IMR-90 (cell line): ENCODE results near the gene UNC50. TPM values are rescaled to one million over a fixed set of nuclear protein-coding genes. Genes with fewer than 3 reads are reported as not detected.

Experiments used
- ATAC-seq: fragments of 200-7000 bp; cut with Tn5 transposase; 2 replicates; pipeline ENCODE4 v1.9.1; 2020; ENCODE audit warnings: low read depth, mild to moderate bottlenecking, moderate library complexity
- BruUV-seq: library from RNA; stranded (reverse); fragments of 400-500 nt; replicated peaks from 2 replicates; lab custom pipeline; 2021; lab: Mats Ljungman, UMichigan
- CTCF ChIA-PET: fragments of 300-600 bp; formaldehyde crosslinking; extraction: SDS; loops from one replicate; lab custom pipeline; 2021; ENCODE audit warnings: antibody characterized with exemption; lab: Yijun Ruan, JAX
- POLR2A ChIA-PET: fragments of 300-600 bp; sonication (Branson Sonifier 250); formaldehyde crosslinking; loops from one replicate; lab custom pipeline; 2022; ENCODE audit warnings: antibody characterized with exemption; ENCODE audit not compliant: unreplicated experiment; lab: Charles Lee
- DNase-seq: peaks from one replicate; pipeline ENCODE4 v3.0.0; 2013
- H2AFZ ChIP-seq: replicated peaks from 2 replicates; pipeline ENCODE3; 2013; ENCODE audit warnings: low read length, mild to moderate bottlenecking; ENCODE audit not compliant: poor library complexity
- H2AK5ac ChIP-seq: 2 replicates; pipeline ENCODE4 v1.6.1; 2013; ENCODE audit warnings: low read depth, low read length, inconsistent platforms
- H2AK9ac ChIP-seq: replicated peaks from 2 replicates; pipeline ENCODE3; 2013; ENCODE audit warnings: mild to moderate bottlenecking, low read depth, low read length, moderate library complexity; ENCODE audit not compliant: poor library complexity
- H2BK120ac ChIP-seq: 2 replicates; pipeline ENCODE4 v1.6.1; 2013; ENCODE audit warnings: low read depth, low read length, inconsistent platforms
- H2BK15ac ChIP-seq: 3 replicates; pipeline ENCODE4 v1.6.1; 2013; ENCODE audit warnings: low read depth, low read length, inconsistent platforms
- H2BK20ac ChIP-seq: 2 replicates; pipeline ENCODE4 v1.6.1; 2013; ENCODE audit warnings: low read depth, mild to moderate bottlenecking, inconsistent platforms, low read length, moderate library complexity
- H2BK5ac ChIP-seq: 2 replicates; pipeline ENCODE4 v1.6.1; 2013; ENCODE audit warnings: mild to moderate bottlenecking, low read depth, low read length, inconsistent platforms; ENCODE audit not compliant: poor library complexity, severe bottlenecking
- H3K14ac ChIP-seq: replicated peaks from 2 replicates; pipeline ENCODE4 v1.6.1; 2013; ENCODE audit warnings: low read depth, low read length, inconsistent platforms
- H3K18ac ChIP-seq: 2 replicates; pipeline ENCODE4 v1.6.1; 2013; ENCODE audit warnings: low read depth, low read length, control low read depth
- H3K23ac ChIP-seq: 2 replicates; pipeline ENCODE4 v1.6.1; 2013; ENCODE audit warnings: low read depth, low read length, inconsistent platforms
- H3K27ac ChIP-seq: 2 replicates; pipeline ENCODE4 v1.5.1; 2013; ENCODE audit warnings: mild to moderate bottlenecking, control low read depth, low read length; ENCODE audit not compliant: insufficient read depth
- H3K27me3 ChIP-seq: 2 replicates; pipeline ENCODE4 v1.6.1; 2013; ENCODE audit warnings: low read length; ENCODE audit not compliant: control insufficient read depth, insufficient read depth
- H3K36me3 ChIP-seq: 2 replicates; pipeline ENCODE4 v1.6.1; 2013; ENCODE audit warnings: low read length, mixed read lengths; ENCODE audit not compliant: control insufficient read depth, insufficient read depth
- H3K4ac ChIP-seq: 2 replicates; pipeline ENCODE4 v1.6.1; 2013; ENCODE audit warnings: low read depth, low read length, inconsistent platforms
- H3K4me1 ChIP-seq: 2 replicates; pipeline ENCODE4 v1.6.1; 2013; ENCODE audit warnings: low read length, mixed read lengths; ENCODE audit not compliant: control insufficient read depth, insufficient read depth
- H3K4me2 ChIP-seq: 2 replicates; pipeline ENCODE4 v1.6.1; 2013; ENCODE audit warnings: low read depth, mild to moderate bottlenecking, control low read depth, low read length, moderate library complexity
- H3K4me3 ChIP-seq: 2 replicates; pipeline ENCODE4 v1.5.1; 2013; ENCODE audit warnings: low read depth, mild to moderate bottlenecking, control low read depth, low read length, moderate library complexity; ENCODE audit not compliant: insufficient read depth
- H3K56ac ChIP-seq: 2 replicates; pipeline ENCODE4 v1.6.1; 2013; ENCODE audit warnings: low read length, inconsistent platforms; ENCODE audit not compliant: insufficient read depth; ENCODE audit errors: extremely low read depth
- H3K79me1 ChIP-seq, 2 experiments: 2 replicates each; pipeline ENCODE4 v1.6.1; 2013; ENCODE audit warnings: low read length in 2 of 2, inconsistent platforms in 1 of 2, low read depth in 1 of 2
- H3K9ac ChIP-seq: 2 replicates; pipeline ENCODE4 v1.6.1; 2013; ENCODE audit warnings: low read depth, low read length, control low read depth
- H3K9me1 ChIP-seq: 2 replicates; pipeline ENCODE4 v1.6.1; 2013; ENCODE audit warnings: low read length, inconsistent platforms; ENCODE audit not compliant: insufficient read depth
- H3K9me3 ChIP-seq: 2 replicates; pipeline ENCODE4 v1.6.1; 2013; ENCODE audit warnings: low read length; ENCODE audit not compliant: control insufficient read depth, insufficient read depth
- H4K20me1 ChIP-seq: 2 replicates; pipeline ENCODE4 v1.6.1; 2013; ENCODE audit warnings: low read length, inconsistent platforms; ENCODE audit not compliant: insufficient read depth
- H4K5ac ChIP-seq: 2 replicates; pipeline ENCODE4 v1.6.1; 2013; ENCODE audit warnings: mild to moderate bottlenecking, low read depth, low read length, control low read depth
- H4K8ac ChIP-seq, 2 experiments: 2 replicates each; pipeline ENCODE4 v1.6.1; 2013; ENCODE audit warnings: low read depth in 2 of 2, low read length in 2 of 2, control low read depth in 1 of 2, inconsistent platforms in 1 of 2
- H4K91ac ChIP-seq: 2 replicates; pipeline ENCODE4 v1.6.1; 2013; ENCODE audit warnings: low read depth, low read length, inconsistent platforms; ENCODE audit not compliant: insufficient read depth
- BHLHE40 ChIP-seq: fragments of 150-350 bp; IDR thresholded peaks from 2 replicates; pipeline ENCODE4 v1.6.1; 2016; ENCODE audit warnings: mild to moderate bottlenecking, low read depth, low read length
- CEBPB ChIP-seq: IDR thresholded peaks from 2 replicates; pipeline ENCODE4 v1.6.1; 2012; ENCODE audit warnings: low read depth, low read length, improper control_type of control experiment
- CHD1 ChIP-seq: IDR thresholded peaks from 2 replicates; pipeline ENCODE4 v1.6.1; 2012; ENCODE audit warnings: low read depth, low read length, improper control_type of control experiment
- CTCF ChIP-seq: conservative IDR thresholded peaks from 2 replicates; pipeline ENCODE4 v1.5.1; 2012; ENCODE audit warnings: mild to moderate bottlenecking, low read depth, low read length, improper control_type of control experiment
- ELK1 ChIP-seq: fragments of 150-350 bp; IDR thresholded peaks from 2 replicates; pipeline ENCODE4 v1.6.1; 2016; ENCODE audit warnings: low read depth, mild to moderate bottlenecking, low read length, moderate library complexity, borderline replicate concordance
- FOS ChIP-seq: fragments of 150-350 bp; IDR thresholded peaks from 2 replicates; pipeline ENCODE4 v1.6.1; 2016; ENCODE audit warnings: low read depth, low read length
- MAFK ChIP-seq: IDR thresholded peaks from 2 replicates; pipeline ENCODE4 v1.6.1; 2012; ENCODE audit warnings: low read depth, low read length, improper control_type of control experiment
- MAZ ChIP-seq: IDR thresholded peaks from 2 replicates; pipeline ENCODE4 v1.6.1; 2012; ENCODE audit warnings: low read depth, mild to moderate bottlenecking, low read length, improper control_type of control experiment, moderate library complexity, borderline replicate concordance
- MXI1 ChIP-seq: IDR thresholded peaks from 2 replicates; pipeline ENCODE4 v1.6.1; 2012; ENCODE audit warnings: low read depth, mild to moderate bottlenecking, low read length, moderate library complexity, borderline replicate concordance
- NFE2L2 ChIP-seq: fragments of 150-350 bp; IDR thresholded peaks from 2 replicates; pipeline ENCODE4 v1.6.1; 2016; ENCODE audit warnings: low read depth, mild to moderate bottlenecking, low read length
- POLR2A ChIP-seq: IDR thresholded peaks from 2 replicates; pipeline ENCODE4 v1.6.1; 2012; ENCODE audit warnings: mild to moderate bottlenecking, low read depth, low read length
- RAD21 ChIP-seq: IDR thresholded peaks from 2 replicates; pipeline ENCODE4 v1.6.1; 2012; ENCODE audit warnings: low read length, improper control_type of control experiment
- RCOR1 ChIP-seq: IDR thresholded peaks from 2 replicates; pipeline ENCODE4 v1.6.1; 2012; ENCODE audit warnings: mild to moderate bottlenecking, low read length, improper control_type of control experiment; ENCODE audit not compliant: insufficient replicate concordance
- RFX5 ChIP-seq: IDR thresholded peaks from 2 replicates; pipeline ENCODE4 v1.8.0; 2012; ENCODE audit warnings: low read depth, mild to moderate bottlenecking, low read length, moderate library complexity
- SMC3 ChIP-seq: fragments of 150-350 bp; IDR thresholded peaks from 2 replicates; pipeline ENCODE4 v1.6.1; 2016; ENCODE audit warnings: low read depth, mild to moderate bottlenecking, antibody characterized with exemption, low read length, moderate library complexity
- USF2 ChIP-seq: fragments of 150-350 bp; IDR thresholded peaks from 2 replicates; pipeline ENCODE4 v1.6.1; 2017; ENCODE audit warnings: mild to moderate bottlenecking, antibody characterized with exemption, low read length, low read depth
- WGBS, 2 experiments: methylation state at CpG; one replicate each; pipeline versions ENCODE4 v1.1.5 to v1.1.7; 2013; ENCODE audit warnings: missing lambda C conversion rate in 2 of 2; ENCODE audit not compliant: insufficient read length in 1 of 2; ENCODE audit errors: extremely low coverage in 2 of 2; 5-methylcytosine and 5-hydroxymethylcytosine counted together
- dilution Hi-C: fragments of 300-500 bp; cut with HindIII; formaldehyde crosslinking; loops from one replicate; pipeline ENCODE4 v1.14.3; 2018; ENCODE audit warnings: low sequenced_read_pairs; ENCODE audit not compliant: unreplicated experiment
- in situ Hi-C: fragments of 300-500 bp; cut with MboI; formaldehyde crosslinking; loops from 3 replicates; pipeline ENCODE4 v1.14.3; 2019; ENCODE audit warnings: low sequenced_read_pairs, inconsistent platforms, mixed read lengths
- intact Hi-C: fragments of 100-400 bp; cut with micrococcal nuclease; formaldehyde crosslinking; loops from 2 replicates; pipeline ENCODE4 v1.10.0; 2022
- polyA plus RNA-seq, 3 experiments: library from polyadenylated mRNA; depleted of rRNA; stranded (reverse); fragments of >200 nt; gene quantifications; 2 replicates each; pipeline ENCODE4 v1.2.3, GENCODE V29; 2012; ENCODE audit warnings: low replicate concordance in 1 of 3
- total RNA-seq: library from RNA; depleted of rRNA; stranded (reverse); fragments of >200 nt; gene quantifications from 2 replicates; pipeline ENCODE4 v1.2.3, GENCODE V29; 2012

Gene UNC50
- total and polyA plus RNA-seq, 2 of the 4 experiments (the other 2 are of a cell fraction): 18.3 to 34.1 TPM

GRCh38 chr2:98650998-98651397, 42.6 kb downstream of the UNC50 start:
- Histone ChIP-seq H4K8ac (no peak overlapping the region), H3K14ac (no peak overlapping the region), H3K27me3 (peaks cover 4% of the 10 kb centered on the region), H4K20me1 (no peaks in the 10 kb centered on the region), H3K9ac (no peak overlapping the region), H3K4me2 (no peak overlapping the region), H3K4me1 (no peaks in the 10 kb centered on the region), H3K9me1 (no peaks in the 10 kb centered on the region), H2AK5ac (no peak overlapping the region), H4K91ac (no peak overlapping the region), H2BK20ac (no peak overlapping the region), H2BK5ac (no peak overlapping the region), H3K9me3 (no peaks in the 10 kb centered on the region), H2BK120ac (no peak overlapping the region), H2AFZ (no peak overlapping the region), H3K79me1 (no peaks in the 10 kb centered on the region), H3K36me3 (no peaks in the 10 kb centered on the region), H2BK15ac (no peak overlapping the region), H3K4me3 (no peak overlapping the region), H3K4ac (no peak overlapping the region), H4K5ac (no peak overlapping the region), H3K18ac (no peak overlapping the region), H3K27ac (no peak overlapping the region), H3K23ac (no peak overlapping the region), H2AK9ac (no peak overlapping the region), H3K56ac (no peak overlapping the region)
- ATAC-seq (no peak), DNase-seq (no peak)
- no CpG with 5 or more reads among the region's 1 CpG for WGBS, 2 experiments
- in situ Hi-C loops (no loop called here), dilution Hi-C loops (no loop called here), intact Hi-C loops (loop anchor here (10.0 kb wide), 1 partner anchor 1614 kb away; no protein-coding TSS in a partner anchor)
- no TSS peak for BruUV-seq
- no peak for TF ChIP-seq BHLHE40
- TF ChIP-seq ELK1: no peak
- no peak for TF ChIP-seq POLR2A
- no peak for TF ChIP-seq FOS
- no peak for TF ChIP-seq RCOR1
- TF ChIP-seq USF2: no peak
- no peak for TF ChIP-seq CHD1
- no peak for TF ChIP-seq MAFK
- no peak for TF ChIP-seq MXI1
- no peak for TF ChIP-seq NFE2L2
- TF ChIP-seq RFX5: no peak
- TF ChIP-seq MAZ: no peak
- TF ChIP-seq RAD21: no peak
- no peak for TF ChIP-seq CEBPB
- TF ChIP-seq SMC3: no peak
- TF ChIP-seq CTCF: no peak
- CTCF ChIA-PET: interaction anchor here (0.6 kb wide), 1 partner anchor 186 kb away, joined by 3 read pairs; no protein-coding TSS in a partner anchor
- POLR2A ChIA-PET: interaction anchor here (0.6 kb wide), 1 partner anchor 1770 kb away, joined by 9 read pairs; no protein-coding TSS in a partner anchor
